H7 (cell line): ENCODE measurements around the gene HARS2. TPM values are rescaled to one million over a fixed set of nuclear protein-coding genes. Genes with fewer than 3 reads are reported as not detected.
A peak's percentile ranks its signal among the peaks of the same experiment; 100 is the strongest.
"Not testable (repeated sequence)": the region's sequence is repeated elsewhere in the genome, so short reads cannot be mapped to it uniquely, and the experiment has no call there.

Experiments
- DNase-seq: peaks from one replicate; pipeline ENCODE4 v3.0.0; 2012
- H3K27me3 ChIP-seq: 2 replicates; pipeline ENCODE4 v1.6.0; 2011; ENCODE audit warnings: mild to moderate bottlenecking, low read length; ENCODE audit not compliant: control insufficient read depth, insufficient read depth
- H3K36me3 ChIP-seq: replicated peaks from 2 replicates; pipeline ENCODE4 v1.5.1; 2011; ENCODE audit warnings: low read length; ENCODE audit not compliant: control insufficient read depth, insufficient read depth
- H3K4me3 ChIP-seq: 2 replicates; pipeline ENCODE4 v1.5.1; 2011; ENCODE audit warnings: low read depth, mild to moderate bottlenecking, control low read depth, low read length, moderate library complexity; ENCODE audit not compliant: insufficient read depth
- total RNA-seq: library from RNA; depleted of rRNA; stranded (reverse); fragments of >200 nt; shearing (Covaris generic); gene quantifications from 2 replicates; pipeline ENCODE4 v1.2.3, GENCODE V29; 2014; rRNA removed

The HARS2 gene
- total RNA-seq, 1 experiment from 2014 or later, result 31.8 TPM

- no peaks in the 10 kb centered on the region for H3K27me3 ChIP-seq
- no peak overlapping the region for H3K4me3 ChIP-seq
- H3K36me3 ChIP-seq, result no peaks in the 10 kb centered on the region
- DNase-seq, result no peak
Measured at GRCh38 chr5:140718266-140718592, 27.0 kb downstream of the HARS2 start.

- not testable (repeated sequence) for H3K36me3 ChIP-seq, DNase-seq, H3K27me3 ChIP-seq, H3K4me3 ChIP-seq
Measured at GRCh38 chr5:140720738-140721137, 29.5 kb downstream of the HARS2 start.

- not testable (repeated sequence) for H3K27me3 ChIP-seq, H3K4me3 ChIP-seq, H3K36me3 ChIP-seq, DNase-seq
Measured at GRCh38 chr5:140721395-140721794, 30.1 kb downstream of the HARS2 start.

- no peaks in the 10 kb centered on the region for H3K27me3 ChIP-seq
- H3K36me3 ChIP-seq, result no peaks in the 10 kb centered on the region
- peak; percentile 71 for DNase-seq
- peak overlapping the region; percentile 54 for H3K4me3 ChIP-seq
Measured at GRCh38 chr5:140725799-140726471, 34.7 kb downstream of the HARS2 start.

- no peak for DNase-seq
- Histone ChIP-seq H3K4me3 (no peak overlapping the region), H3K27me3 (no peaks in the 10 kb centered on the region), H3K36me3 (no peaks in the 10 kb centered on the region)
Measured at GRCh38 chr5:140733098-140733497, 41.8 kb downstream of the HARS2 start.

- H3K4me3 ChIP-seq, result no peak overlapping the region
- H3K36me3 ChIP-seq, result no peaks in the 10 kb centered on the region
- no peaks in the 10 kb centered on the region for H3K27me3 ChIP-seq
- DNase-seq, result no peak
Measured at GRCh38 chr5:140734354-140734753, 43.1 kb downstream of the HARS2 start.

- Histone ChIP-seq H3K27me3 (no peaks in the 10 kb centered on the region), H3K36me3 (no peaks in the 10 kb centered on the region), H3K4me3 (no peak overlapping the region)
- DNase-seq, result no peak
Measured at GRCh38 chr5:140737486-140737885, 46.2 kb downstream of the HARS2 start.

- no peaks in the 10 kb centered on the region for H3K36me3 ChIP-seq
- no peak overlapping the region for H3K4me3 ChIP-seq
- H3K27me3 ChIP-seq, result no peaks in the 10 kb centered on the region
- DNase-seq, result no peak
Measured at GRCh38 chr5:140741967-140742366, 50.7 kb downstream of the HARS2 start.

Other genes starting within 250 kb of the HARS2 start
- 0.28 and 2.2 TPM in 2 replicates for gene EIF4EBP3, start 143.8 kb upstream of the HARS2 start, total RNA-seq
- gene SRA1, start 134.0 kb upstream of the HARS2 start, total RNA-seq, result 26.7 and 36.4 TPM in 2 replicates
- 9.2 and 24.0 TPM in 2 replicates for gene APBB3, start 126.9 kb upstream of the HARS2 start, total RNA-seq
- gene SLC35A4, start 126.6 kb upstream of the HARS2 start, total RNA-seq, result 22.6 and 31.7 TPM in 2 replicates
- gene CD14, start 58.3 kb upstream of the HARS2 start, total RNA-seq, result 0.21 TPM in 1 of 2 replicates, not detected in the other
- 27.1 and 34.4 TPM in 2 replicates for gene TMCO6, start 52.0 kb upstream of the HARS2 start, total RNA-seq
- 136 and 144 TPM in 2 replicates for gene NDUFA2, start 43.8 kb upstream of the HARS2 start, total RNA-seq
- gene IK, start 43.6 kb upstream of the HARS2 start, total RNA-seq, result 55.5 and 76.3 TPM in 2 replicates
- gene WDR55, start 26.6 kb upstream of the HARS2 start, total RNA-seq, result 15.7 and 24.0 TPM in 2 replicates
- 0.83 and 0.85 TPM in 2 replicates for gene DND1, start 17.9 kb upstream of the HARS2 start, total RNA-seq
- gene HARS1, start 85 bp upstream of the HARS2 start, total RNA-seq, result 45.3 and 46.6 TPM in 2 replicates
- 42.3 and 42.7 TPM in 2 replicates for gene ZMAT2, start 9.0 kb downstream of the HARS2 start, total RNA-seq
- gene PCDHA1, start 94.7 kb downstream of the HARS2 start, total RNA-seq, result not detected in 2 replicates
- gene PCDHA2, start 103.4 kb downstream of the HARS2 start, total RNA-seq, result not detected in 2 replicates
- gene PCDHA3, start 109.6 kb downstream of the HARS2 start, total RNA-seq, result not detected in 2 replicates
- 6.0 and 7.6 TPM in 2 replicates for gene PCDHA4, start 115.6 kb downstream of the HARS2 start, total RNA-seq
- 0.15 and 0.28 TPM in 2 replicates for gene PCDHA5, start 130.2 kb downstream of the HARS2 start, total RNA-seq
- gene PCDHA6, start 136.5 kb downstream of the HARS2 start, total RNA-seq, result 0.30 and 0.42 TPM in 2 replicates
- gene PCDHA7, start 142.8 kb downstream of the HARS2 start, total RNA-seq, result 0.28 and 0.37 TPM in 2 replicates
- gene PCDHA8, start 149.7 kb downstream of the HARS2 start, total RNA-seq, result 0.11 and 0.14 TPM in 2 replicates
- gene PCDHA9, start 156.9 kb downstream of the HARS2 start, total RNA-seq, result 0.03 TPM in 1 of 2 replicates, not detected in the other
- 0.11 and 0.28 TPM in 2 replicates for gene PCDHA10, start 164.4 kb downstream of the HARS2 start, total RNA-seq
- gene PCDHA11, start 177.5 kb downstream of the HARS2 start, total RNA-seq, result 10.0 and 10.2 TPM in 2 replicates
- gene PCDHA12, start 183.9 kb downstream of the HARS2 start, total RNA-seq, result 1.9 and 2.3 TPM in 2 replicates
- 1.6 and 2.5 TPM in 2 replicates for gene PCDHA13, start 190.7 kb downstream of the HARS2 start, total RNA-seq
- 10.3 and 17.3 TPM in 2 replicates for gene PCDHAC1, start 234.8 kb downstream of the HARS2 start, total RNA-seq